HG03520 (cell line): ENCODE data around the gene KIF3A.

Experiments
- ATAC-seq: cut with Tn5 transposase; IDR thresholded peaks from one replicate; pipeline ENCODE4 v1.9.1; 2021; ENCODE audit warnings: mild to moderate bottlenecking, moderate library complexity; ENCODE audit not compliant: unreplicated experiment

Gene KIF3A

DNA sequence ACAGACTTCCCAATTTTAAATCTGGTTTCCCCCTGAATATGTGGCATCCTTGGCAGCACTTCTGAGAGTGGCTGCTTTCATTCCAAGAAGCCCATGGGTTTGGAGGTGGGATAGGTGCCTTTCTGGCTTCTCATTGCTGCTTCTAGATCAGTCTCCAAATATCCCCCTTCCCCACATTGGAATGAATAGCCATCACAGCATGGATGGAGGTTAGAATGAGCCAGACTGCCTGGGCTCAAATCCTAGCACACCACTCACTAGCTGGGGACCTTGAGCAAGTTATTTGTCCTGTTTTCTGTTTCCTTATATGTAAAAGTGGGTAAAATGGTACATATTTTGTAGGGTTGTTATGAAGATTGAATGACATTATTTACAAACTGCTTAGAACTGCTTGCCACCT lies 93.2 kb downstream of the KIF3A start:
- ATAC-seq: no peak
